Measurements from ENCODE around the gene ZNF708.

GRCh38 chr19:21321996-21322395 lies 7.2 kb downstream of the ZNF708 start:
- TF ChIP-seq ZNF296 (CRISPR knock-in tag; conservative IDR thresholded peaks at IDR 0.05) (no peak), TCF7 (IDR thresholded peaks at IDR 0.05; ENCODE audit: low read depth) (no peak), BCL3 (CRISPR knock-in tag; IDR thresholded peaks at IDR 0.05) (no peak), MAFK (conservative IDR thresholded peaks at IDR 0.05 in 1 of 2, IDR thresholded peaks at IDR 0.05 in 1 of 2; ENCODE audit: low read length in 2 of 2) (no peak), GABPA (IDR thresholded peaks at IDR 0.05; ENCODE audit: low read depth, low read length) (no peak), GABPA (CRISPR knock-in tag; IDR thresholded peaks at IDR 0.05; ENCODE audit: low read depth) (no peak), TAF1 (CRISPR knock-in tag; IDR thresholded peaks at IDR 0.05) (no peak)
